GM12865 (cell line): Measurements from ENCODE around the gene GRID2.

ENCODE experiments used
- DNase-seq: peaks from one replicate; pipeline ENCODE4 v3.0.0; 2010; ENCODE audit warnings: low read depth
- H3K4me3 ChIP-seq: 2 replicates; pipeline ENCODE4 v1.5.1; 2011; ENCODE audit warnings: mild to moderate bottlenecking, low read depth, low read length, control low read depth
- CTCF ChIP-seq: IDR thresholded peaks from 2 replicates; pipeline ENCODE4 v1.5.1; 2011; ENCODE audit warnings: low read length, control low read depth, low read depth, inconsistent platforms; ENCODE audit not compliant: insufficient read depth; ENCODE audit errors: missing control alignments

GRID2 gene

DNA sequence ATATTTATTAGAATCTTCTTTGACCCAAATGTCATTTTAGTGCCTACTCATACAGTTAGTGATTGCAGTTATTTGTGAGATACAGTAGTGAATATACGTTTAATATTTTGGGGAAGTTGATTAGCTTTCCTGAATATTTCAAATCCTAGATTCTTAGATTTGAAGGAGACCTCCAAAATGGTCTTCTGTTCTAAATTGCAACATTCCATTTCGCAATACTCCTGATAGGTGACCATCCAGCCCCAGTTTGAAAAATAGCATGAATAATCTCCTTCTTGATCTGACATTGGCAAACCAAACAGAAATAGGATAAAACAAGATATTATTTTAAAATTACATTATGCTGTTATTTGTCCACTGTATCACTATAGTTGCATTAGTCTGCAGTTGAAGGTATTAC lies 505.6 kb downstream of the GRID2 start:
- H3K4me3 ChIP-seq = no peak overlapping the region
- no peak for TF ChIP-seq CTCF
- no peak for DNase-seq

GRCh38 chr4:92812652-92813051 lies 508.9 kb downstream of the GRID2 start:
- no peak overlapping the region for H3K4me3 ChIP-seq

DNA sequence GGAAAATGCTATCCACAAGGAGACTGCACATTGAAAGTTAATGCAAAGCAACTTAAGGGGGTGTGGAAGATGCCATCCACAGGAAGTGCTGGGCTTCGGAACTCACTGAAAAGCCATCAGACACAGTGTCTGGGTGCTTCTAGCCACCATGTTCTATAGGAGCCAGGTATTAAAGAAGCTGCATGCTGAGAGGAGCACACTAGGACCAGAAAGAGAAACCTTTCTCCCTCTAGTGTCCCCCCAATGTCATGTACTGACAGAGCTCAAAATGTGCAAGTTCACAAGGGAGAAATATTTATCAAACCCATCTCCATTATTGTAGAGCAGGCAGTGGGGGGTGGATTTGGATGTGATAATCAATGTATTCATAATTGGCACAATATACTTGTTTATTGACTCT lies 510.9 kb downstream of the GRID2 start:
- DNase-seq = no peak
- TF ChIP-seq CTCF = no peak
- H3K4me3 ChIP-seq = no peak overlapping the region

More at GRCh38 chr4:92812652-92813051, 508.9 kb downstream of the GRID2 start:
- TF ChIP-seq CTCF = no peak
- no peak for DNase-seq

DNA sequence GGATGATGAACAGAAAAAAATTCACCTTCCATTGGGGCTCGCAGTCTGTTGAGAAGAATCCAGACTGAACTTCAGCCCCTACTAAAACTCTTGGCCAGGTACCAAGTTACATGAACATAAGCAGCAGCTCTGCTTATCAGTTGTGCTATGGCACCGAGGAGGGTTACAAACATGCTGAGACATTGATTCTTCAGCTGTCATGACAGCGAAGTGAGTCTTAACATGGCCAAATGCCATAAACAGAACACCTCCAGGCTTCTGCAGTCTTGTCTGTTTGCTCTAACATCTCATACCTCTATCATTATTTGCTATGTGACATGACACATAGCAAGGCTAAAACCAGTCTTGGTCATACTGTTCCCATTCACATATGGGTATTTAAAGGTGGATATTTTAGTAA lies 521.5 kb downstream of the GRID2 start:
- DNase-seq = no peak
- no peak overlapping the region for H3K4me3 ChIP-seq
- no peak for TF ChIP-seq CTCF

- DNase-seq = no peak
- no peak for TF ChIP-seq CTCF
- H3K4me3 ChIP-seq = no peak overlapping the region
Observed at GRCh38 chr4:92825791-92826190, 522.0 kb downstream of the GRID2 start.

- TF ChIP-seq CTCF = no peak
- no peak overlapping the region for H3K4me3 ChIP-seq
- DNase-seq = no peak
Observed at GRCh38 chr4:92830771-92831170, 527.0 kb downstream of the GRID2 start.

GRCh38 chr4:92840880-92841279 lies 537.1 kb downstream of the GRID2 start:
- H3K4me3 ChIP-seq = no peak overlapping the region
- no peak for TF ChIP-seq CTCF
- DNase-seq = no peak
